ENCODE data around the gene CGB5. TPM values are rescaled to one million over a fixed set of nuclear protein-coding genes. Genes with fewer than 3 reads are reported as not detected.
"Not testable (repeated sequence)": the region's sequence is repeated elsewhere in the genome, so short reads cannot be mapped to it uniquely, and the experiment has no call there.

Gene CGB5
- total RNA-seq, 1 experiment from 2014 or later = not detected

DNA sequence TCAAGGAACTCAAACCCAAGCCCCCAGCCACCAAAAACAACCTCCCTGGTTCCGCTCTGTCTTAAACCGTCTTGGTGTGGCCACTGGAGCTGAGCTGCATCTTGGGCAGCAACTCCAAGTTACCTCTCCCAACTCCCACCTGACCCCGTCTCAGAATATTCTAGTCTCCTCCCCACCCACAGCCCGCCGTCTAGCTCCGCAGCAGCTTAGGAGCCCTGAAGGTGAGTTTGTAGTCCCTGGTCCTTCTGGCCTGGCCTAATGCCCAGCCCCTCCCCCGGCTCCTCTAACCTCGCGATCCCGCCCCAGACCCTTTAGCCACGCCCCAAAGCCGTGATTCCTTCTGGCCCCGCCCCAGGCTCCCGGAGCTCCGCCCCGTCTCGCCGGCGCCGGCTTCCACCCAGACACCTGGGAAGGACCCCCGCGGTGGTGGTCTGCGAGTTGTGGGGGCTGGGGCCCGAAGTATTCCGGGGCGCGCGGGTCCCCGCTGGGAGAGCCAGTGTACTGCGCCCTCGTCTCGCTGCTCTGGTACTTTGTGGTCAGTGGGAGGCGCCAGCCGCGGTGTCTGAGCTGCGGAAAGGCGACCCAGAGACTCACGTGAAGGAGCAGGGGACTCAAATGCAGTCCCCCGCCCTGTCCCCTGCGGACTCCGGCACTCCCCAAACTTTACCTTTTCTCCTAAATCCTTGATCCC lies 24.3 kb upstream of the CGB5 start:
- peak; percentile 77 for DNase-seq (ENCODE audit: low read depth)
- in situ Hi-C loops (cut with HindIII; ENCODE audit: low pct_unique_long_range_greater_than_20kb, low sequenced_read_pairs) = no loop called here

DNA sequence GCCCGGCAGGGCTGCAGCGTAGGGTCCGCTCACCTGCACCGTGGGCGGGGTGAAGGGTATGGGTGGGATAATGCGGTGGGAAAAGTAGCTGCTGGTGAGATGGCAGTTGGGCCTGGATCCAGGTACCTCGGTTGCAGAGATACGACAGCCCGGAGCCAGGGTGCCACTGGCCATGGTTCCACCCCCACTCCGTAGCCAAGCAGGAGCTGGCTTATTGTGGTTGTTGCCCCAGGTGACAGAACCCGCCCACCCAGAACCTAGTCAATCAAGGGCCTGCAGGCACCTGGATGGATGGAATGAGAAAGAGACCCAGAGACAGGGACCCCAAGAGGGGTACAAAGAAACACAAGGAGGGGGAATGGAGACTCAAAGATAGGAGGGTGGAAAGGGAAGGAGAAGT lies 23.3 kb upstream of the CGB5 start:
- in situ Hi-C loops (cut with HindIII; ENCODE audit: low pct_unique_long_range_greater_than_20kb, low sequenced_read_pairs) = no loop called here

DNA sequence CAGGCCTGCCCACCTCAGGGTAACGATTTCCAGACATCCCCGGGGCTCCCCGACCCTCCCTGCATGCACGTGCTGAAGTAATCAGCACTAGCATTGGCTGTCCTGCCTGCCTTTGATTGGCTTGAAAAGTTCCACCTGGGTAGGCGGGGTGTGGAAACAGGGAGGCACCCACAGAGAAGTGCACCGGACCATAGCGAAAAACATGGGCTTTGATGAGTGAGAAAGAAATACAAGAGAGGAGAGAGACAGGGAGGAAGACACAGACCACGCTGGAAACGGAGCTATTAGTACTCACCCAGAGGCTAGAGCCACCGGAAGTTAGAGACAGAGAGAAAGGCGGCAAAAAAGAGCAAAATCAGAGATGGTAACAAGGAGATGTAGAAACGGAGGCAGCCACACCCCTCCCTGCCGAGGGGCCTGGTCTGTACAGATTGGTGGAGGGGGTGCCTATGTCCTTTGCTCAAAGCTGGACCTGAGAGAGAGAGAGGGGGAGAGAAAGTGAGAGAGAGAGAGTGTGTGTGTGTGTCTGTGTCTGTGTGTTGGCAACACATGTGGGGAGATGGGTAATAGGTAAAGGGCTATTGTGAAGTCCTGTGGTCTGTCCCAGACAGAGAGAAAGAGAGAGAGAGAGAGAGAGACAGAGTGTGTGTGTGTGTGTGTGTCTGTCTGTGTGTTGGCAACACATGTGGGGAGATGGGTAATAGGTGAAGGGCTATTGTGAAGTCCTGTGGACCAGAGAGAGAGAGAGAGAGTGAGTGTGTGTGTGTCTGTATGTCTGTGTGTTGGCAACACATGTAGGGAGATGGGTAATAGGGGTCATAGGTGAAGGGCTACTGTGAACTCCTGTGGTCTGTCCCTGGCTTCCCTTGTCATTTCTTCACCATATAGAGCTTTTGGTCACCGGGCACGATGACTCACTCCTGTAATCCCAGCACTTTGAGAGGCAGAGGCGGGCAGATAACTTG lies 22.4 kb upstream of the CGB5 start:
- peak; percentile 80 for DNase-seq (ENCODE audit: low read depth)
- in situ Hi-C loops (cut with HindIII; ENCODE audit: low pct_unique_long_range_greater_than_20kb, low sequenced_read_pairs) = no loop called here

More for the DNA sequence above, 23.3 kb upstream of the CGB5 start:
- no peak for DNase-seq (ENCODE audit: low read depth)

DNA sequence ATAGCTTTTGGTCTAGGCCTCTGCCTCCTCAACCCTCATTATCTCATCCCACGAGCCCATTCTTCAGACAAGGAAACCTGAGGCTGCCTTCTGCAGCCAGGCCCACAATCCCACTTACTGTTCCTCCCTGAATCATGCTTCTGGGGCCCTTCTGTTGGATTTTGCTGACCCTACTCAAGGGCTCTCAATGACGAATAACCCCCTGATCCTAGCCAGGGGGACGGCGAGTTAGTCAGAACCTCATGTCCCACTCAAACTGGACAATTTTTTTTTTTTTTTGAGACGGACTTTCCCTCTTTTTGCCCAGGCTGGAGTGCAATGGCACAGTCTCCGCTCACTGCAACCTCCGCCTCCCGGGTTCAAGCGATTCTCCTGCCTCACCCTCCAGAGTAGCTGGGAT lies 21.5 kb upstream of the CGB5 start:
- in situ Hi-C loops (cut with HindIII; ENCODE audit: low pct_unique_long_range_greater_than_20kb, low sequenced_read_pairs) = no loop called here
- no peak for DNase-seq (ENCODE audit: low read depth)

DNA sequence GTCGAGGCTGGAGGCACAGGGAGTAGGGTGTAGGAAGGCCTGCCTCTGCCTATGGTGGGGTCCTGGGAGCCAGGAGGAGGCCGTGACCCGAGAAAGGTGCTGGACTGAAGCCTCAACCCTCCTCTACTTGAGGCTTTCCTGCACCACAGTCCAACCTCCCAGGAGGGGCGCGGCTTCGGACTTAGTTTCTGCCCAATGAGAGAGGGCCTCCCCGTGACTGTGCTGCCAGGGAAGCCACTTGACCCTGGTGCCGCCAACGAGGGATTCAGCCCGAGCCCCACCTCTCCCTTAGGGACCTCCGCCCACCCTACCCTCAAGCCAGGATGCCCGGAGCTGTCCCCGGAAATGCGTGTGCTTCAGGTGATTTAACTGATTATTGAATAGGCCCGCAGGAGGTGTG lies 19.4 kb upstream of the CGB5 start, which contains the start of gene CGB3:
CGB3 (minus strand) TSS at position 101 of the 400 bp plus-strand sequence. CDS start 362 bp downstream, outside the sequence.
- DNase-seq (ENCODE audit: low read depth); in situ Hi-C loops (cut with HindIII; ENCODE audit: low pct_unique_long_range_greater_than_20kb, low sequenced_read_pairs): not testable (repeated sequence)

DNA sequence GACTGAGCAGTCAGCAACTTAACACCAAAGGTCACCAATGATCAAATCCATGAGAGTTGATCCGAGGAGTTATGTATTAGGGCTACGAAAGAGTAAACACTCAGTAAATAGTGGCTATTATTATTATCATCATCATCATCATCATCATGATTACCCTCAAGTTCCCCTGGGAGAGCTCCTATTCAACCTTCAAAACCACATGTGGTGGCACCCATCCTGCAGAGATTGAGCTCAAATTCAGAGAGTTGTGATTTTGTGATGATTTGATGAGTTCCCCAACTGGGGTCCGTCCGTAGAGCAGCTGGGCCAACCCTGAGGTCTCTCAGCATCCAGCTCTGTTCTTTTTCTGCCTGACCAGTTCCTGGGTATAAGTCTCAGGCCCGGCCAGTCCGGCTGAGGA lies 18.6 kb upstream of the CGB5 start:
- DNase-seq (ENCODE audit: low read depth); in situ Hi-C loops (cut with HindIII; ENCODE audit: low pct_unique_long_range_greater_than_20kb, low sequenced_read_pairs): not testable (repeated sequence)

DNA sequence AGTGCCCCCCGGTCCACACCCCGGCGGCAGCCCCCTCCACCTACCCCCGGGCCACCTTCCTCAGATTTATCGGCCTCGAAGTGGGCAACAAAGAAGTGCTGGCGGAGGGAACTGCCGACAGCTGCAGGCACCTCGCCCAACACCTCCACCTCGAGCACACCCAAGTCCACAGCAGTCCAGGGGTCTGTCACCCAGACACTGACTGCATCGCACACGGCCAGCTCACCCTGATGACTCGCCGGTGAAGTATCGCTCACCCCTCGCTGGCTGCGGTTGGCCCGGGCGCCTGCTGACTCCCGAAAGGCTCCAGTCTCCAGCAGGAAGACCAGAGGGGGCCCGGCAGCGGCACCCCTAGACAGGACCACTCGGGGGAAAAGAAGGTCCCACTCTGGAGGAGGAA lies 18.0 kb upstream of the CGB5 start:
- DNase-seq (ENCODE audit: low read depth); in situ Hi-C loops (cut with HindIII; ENCODE audit: low pct_unique_long_range_greater_than_20kb, low sequenced_read_pairs): not testable (repeated sequence)

DNA sequence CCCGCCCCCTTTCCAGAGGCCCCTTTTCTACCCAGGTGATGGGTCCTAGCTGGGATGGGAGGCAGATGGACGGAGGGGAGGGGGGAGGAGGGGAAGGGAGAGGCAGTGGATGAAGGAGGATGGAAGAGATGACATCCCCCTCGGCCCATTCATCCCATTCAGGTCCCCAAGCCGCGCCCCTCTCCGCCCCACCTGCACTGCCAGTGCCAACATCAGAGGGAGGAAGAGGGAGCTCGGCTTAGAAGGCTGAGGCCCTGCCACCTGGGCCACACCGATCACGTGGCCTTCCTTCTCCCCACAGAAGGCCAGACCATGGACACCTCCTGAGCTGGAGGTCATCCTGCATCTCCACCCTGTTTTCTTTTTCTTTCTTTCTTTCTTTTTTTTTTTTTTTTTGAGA lies 15.0 kb upstream of the CGB5 start:
- in situ Hi-C loops (cut with HindIII; ENCODE audit: low pct_unique_long_range_greater_than_20kb, low sequenced_read_pairs); DNase-seq (ENCODE audit: low read depth): not testable (repeated sequence)

DNA sequence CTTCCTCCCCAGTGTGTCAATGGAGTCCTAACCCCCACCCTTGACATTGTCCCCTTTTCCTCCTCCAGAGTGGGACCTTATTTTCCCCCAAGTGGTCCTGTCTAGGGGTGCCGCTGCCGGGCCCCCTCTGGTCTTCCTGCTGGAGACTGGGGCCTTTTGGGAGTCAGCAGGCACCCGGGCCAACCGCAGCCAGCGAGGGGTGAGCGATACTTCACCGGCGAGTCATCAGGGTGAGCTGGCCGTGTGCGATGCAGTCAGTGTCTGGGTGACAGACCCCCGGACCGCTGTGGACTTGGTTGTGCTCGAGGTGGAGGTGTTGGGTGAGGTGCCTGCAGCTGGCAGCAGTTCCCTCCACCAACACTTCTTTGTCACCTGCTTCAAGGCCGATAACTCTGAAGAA lies 13.9 kb upstream of the CGB5 start:
- DNase-seq (ENCODE audit: low read depth) = peak; percentile 28
- in situ Hi-C loops (cut with HindIII; ENCODE audit: low pct_unique_long_range_greater_than_20kb, low sequenced_read_pairs) = not testable (repeated sequence)

DNA sequence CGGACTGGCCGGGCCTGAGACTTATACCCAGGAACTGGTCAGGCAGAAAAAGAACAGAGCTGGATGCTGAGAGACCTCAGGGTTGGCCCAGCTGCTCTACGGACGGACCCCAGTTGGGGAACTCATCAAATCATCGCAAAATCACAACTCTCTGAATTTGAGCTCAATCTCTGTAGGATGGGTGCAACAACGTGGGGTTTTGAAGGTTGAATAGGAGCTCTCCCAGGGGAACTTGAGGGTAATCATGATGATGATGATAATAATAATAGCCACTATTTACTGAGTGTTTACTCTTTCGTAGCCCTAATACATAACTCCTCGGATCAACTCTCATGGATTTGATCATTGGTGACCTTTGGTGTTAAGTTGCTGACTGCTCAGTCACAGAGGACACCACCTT lies 13.3 kb upstream of the CGB5 start:
- DNase-seq (ENCODE audit: low read depth); in situ Hi-C loops (cut with HindIII; ENCODE audit: low pct_unique_long_range_greater_than_20kb, low sequenced_read_pairs): not testable (repeated sequence)

DNA sequence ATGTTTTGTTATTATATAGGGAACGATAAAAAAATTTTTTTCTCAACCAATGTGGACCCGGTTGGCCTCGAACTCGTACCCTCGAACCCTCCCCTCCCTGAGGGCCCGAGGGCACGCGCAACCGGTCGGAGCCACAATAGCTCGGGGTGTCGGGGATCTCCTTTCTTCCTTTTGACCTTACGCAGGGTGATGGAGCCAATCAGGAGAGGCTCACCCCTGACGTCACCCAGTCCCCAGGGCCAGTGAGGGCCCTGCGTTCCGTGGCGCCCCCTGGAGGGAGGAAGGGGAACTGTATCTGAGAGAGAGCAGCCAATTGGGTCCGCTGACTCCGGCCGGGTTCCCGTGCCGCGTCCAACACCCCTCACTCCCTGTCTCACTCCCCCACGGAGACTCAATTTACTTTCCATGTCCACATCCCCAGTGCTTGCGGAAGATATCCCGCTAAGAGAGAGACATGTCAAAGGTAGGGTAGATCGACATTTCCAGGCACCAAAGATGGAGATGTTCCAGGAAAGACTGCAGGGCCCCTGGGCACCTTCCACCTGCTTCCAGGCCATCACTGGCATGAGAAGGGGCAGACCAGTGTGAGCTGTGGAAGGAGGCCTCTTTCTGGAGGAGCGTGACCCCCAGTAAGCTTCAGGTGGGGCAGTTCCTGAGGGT lies 11.9 kb upstream of the CGB5 start, which contains the start of gene CGB2:
CGB2 (plus strand) TSS at position 249 of the 660 bp plus-strand sequence; CDS start at position 455, 206 bp downstream.
- DNase-seq (ENCODE audit: low read depth); in situ Hi-C loops (cut with HindIII; ENCODE audit: low pct_unique_long_range_greater_than_20kb, low sequenced_read_pairs): not testable (repeated sequence)

DNA sequence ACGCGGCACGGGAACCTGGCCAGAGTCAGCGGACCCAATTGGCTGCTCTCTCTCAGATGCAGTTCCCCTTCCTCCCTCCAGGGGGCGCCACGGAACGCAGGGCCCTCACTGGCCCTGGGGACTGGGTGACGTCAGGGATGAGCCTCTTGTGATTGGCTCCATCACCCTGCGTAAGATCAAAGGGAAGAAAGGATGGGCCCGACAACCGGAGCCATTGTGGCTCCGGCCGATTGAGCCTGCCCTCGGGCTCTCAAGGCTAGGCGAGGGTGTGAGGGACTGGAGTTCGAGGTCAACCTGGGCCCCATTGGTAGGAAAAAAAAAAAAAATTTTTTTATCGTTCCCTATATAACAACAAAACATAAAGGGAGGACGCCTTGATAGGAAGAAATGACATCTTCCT lies 6.8 kb upstream of the CGB5 start, which contains the start of gene CGB1:
CGB1 (minus strand) TSS at position 81 of the 400 bp plus-strand sequence. CDS start 184 bp downstream, outside the sequence.
- in situ Hi-C loops (cut with HindIII; ENCODE audit: low pct_unique_long_range_greater_than_20kb, low sequenced_read_pairs); DNase-seq (ENCODE audit: low read depth): not testable (repeated sequence)

DNA sequence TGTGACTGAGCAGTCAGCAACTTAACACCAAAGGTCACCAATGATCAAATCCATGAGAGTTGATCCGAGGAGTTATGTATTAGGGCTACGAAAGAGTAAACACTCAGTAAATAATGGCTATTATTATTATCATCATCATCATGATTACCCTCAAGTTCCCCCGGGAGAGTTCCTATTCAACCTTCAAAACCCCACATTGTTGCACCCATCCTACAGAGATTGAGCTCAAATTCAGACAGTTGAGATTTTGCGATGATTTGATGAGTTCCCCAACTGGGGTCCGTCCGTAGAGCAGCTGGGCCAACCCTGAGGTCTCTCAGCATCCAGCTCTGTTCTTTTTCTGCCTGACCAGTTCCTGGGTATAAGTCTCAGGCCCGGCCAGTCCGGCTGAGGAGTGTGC lies 5.5 kb upstream of the CGB5 start:
- DNase-seq (ENCODE audit: low read depth); in situ Hi-C loops (cut with HindIII; ENCODE audit: low pct_unique_long_range_greater_than_20kb, low sequenced_read_pairs): not testable (repeated sequence)

DNA sequence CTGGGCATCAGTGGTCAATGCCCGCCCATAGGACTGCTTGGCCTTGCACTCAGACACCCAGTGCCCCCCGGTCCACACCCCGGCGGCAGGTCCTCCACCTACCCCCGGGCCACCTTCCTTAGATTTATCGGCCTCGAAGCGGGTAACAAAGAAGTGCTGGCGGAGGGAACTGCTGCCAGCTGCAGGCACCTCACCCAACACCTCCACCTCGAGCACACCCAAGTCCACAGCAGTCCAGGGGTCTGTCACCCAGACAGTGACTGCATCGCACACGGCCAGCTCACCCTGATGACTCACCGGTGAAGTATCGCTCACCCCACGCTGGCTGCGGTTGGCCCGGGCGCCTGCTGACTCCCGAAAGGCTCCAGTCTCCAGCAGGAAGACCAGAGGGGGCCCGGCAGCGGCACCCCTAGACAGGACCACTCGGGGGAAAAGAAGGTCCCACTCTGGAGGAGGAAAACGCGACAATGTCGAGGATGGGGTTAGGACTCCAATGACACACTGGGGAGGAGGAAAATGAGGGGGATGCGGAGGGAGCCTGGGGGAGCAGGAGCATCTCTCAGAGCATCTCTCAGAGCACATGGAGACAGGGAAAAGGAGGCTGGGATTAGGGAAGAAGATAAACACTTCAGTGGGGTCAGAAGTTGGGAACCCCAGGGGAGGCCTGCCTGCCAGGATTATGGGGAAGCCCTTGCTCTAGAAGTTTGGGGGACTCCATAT lies 4.9 kb upstream of the CGB5 start:
- DNase-seq (ENCODE audit: low read depth) = peak; percentile 74
- in situ Hi-C loops (cut with HindIII; ENCODE audit: low pct_unique_long_range_greater_than_20kb, low sequenced_read_pairs) = not testable (repeated sequence)

DNA sequence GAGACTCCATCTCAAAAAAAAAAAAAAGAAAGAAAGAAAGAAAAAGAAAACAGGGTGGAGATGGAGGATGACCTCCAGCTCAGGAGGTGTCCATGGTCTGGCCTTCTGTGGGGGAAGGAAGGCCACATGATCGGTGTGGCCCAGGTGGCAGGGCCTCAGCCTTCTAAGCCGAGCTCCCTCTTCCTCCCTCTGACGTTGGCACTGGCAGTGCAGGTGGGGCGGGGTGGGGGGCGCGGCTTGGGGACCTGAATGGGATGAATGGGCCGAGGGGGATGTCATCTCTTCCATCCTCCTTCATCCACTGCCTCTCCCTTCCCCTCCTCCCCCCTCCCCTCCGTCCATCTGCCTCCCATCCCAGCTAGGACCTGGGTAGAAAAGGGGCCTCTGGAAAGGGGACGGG lies 3.9 kb upstream of the CGB5 start:
- DNase-seq (ENCODE audit: low read depth); in situ Hi-C loops (cut with HindIII; ENCODE audit: low pct_unique_long_range_greater_than_20kb, low sequenced_read_pairs): not testable (repeated sequence)

DNA sequence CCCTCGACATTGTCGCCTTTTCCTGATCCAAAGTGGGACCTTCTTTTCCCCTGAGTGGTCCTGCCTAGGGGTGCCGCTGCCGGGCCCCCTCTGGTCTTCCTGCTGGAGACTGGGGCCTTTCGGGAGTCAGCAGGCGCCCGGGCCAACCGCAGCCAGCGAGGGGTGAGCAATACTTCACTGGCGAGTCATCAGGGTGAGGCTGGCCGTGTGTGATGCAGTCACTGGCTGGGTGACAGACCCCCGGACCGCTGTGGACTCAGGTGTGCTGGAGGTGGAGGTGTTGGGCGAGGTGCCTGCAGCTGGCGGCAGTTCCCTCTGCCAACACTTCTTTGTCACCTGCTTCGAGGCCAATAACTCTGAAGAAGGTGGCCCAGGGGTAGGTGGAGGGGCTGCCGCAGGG lies 1.5 kb upstream of the CGB5 start:
- in situ Hi-C loops (cut with HindIII; ENCODE audit: low pct_unique_long_range_greater_than_20kb, low sequenced_read_pairs) = no loop called here
- DNase-seq (ENCODE audit: low read depth) = no peak

DNA sequence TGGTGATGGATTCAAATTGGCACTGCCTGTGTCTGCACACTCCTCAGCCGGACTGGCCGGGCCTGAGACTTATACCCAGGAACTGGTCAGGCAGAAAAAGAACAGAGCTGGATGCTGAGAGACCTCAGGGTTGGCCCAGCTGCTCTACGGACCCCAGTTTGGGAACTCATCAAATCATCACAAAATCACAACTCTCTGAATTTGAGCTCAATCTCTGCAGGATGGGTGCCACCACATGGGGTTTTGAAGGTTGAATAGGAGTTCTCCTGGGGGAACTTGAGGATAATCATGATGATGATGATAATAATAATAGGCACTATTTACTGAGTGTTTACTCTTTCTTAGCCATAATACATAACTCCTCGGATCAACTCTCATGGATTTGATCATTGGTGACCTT lies 982 bp upstream of the CGB5 start:
- in situ Hi-C loops (cut with HindIII; ENCODE audit: low pct_unique_long_range_greater_than_20kb, low sequenced_read_pairs); DNase-seq (ENCODE audit: low read depth): not testable (repeated sequence)

DNA sequence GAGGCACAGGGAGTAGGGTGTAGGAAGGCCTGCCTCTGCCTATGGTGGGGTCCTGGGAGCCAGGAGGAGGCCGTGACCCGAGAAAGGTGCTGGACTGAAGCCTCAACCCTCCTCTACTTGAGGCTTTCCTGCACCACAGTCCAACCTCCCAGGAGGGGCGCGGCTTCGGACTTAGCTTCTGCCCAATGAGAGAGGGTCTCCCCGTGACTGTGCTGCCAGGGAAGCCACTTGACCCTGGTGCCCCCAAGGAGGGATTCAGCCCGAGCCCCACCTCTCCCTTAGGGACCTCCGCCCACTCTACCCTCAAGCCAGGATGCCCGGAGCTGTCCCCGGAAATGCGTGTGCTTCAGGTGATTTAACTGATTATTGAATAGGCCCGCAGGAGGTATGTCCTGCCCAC lies 5.4 kb downstream of the CGB5 start, which contains the start of gene CGB8:
CGB8 (minus strand) TSS at position 101 of the 400 bp plus-strand sequence. CDS start 372 bp downstream, outside the sequence.
- in situ Hi-C loops (cut with HindIII; ENCODE audit: low pct_unique_long_range_greater_than_20kb, low sequenced_read_pairs); DNase-seq (ENCODE audit: low read depth): not testable (repeated sequence)
